HFFc6 (cell line): ENCODE measurements around the gene CCDC126. TPM values are rescaled to one million over a fixed set of nuclear protein-coding genes. Genes with fewer than 3 reads are reported as not detected.

Source experiments
- DNase-seq: peaks from one replicate; pipeline ENCODE4 v3.0.0-alpha.2; 2018
- H3K27ac Mint-ChIP-seq: 2 replicates; pipeline ENCODE4 v1.8.0; 2020; ENCODE audit warnings: mild to moderate bottlenecking, mixed read lengths
- H3K27me3 Mint-ChIP-seq: 2 replicates; pipeline ENCODE4 v1.8.0; 2021; ENCODE audit warnings: mild to moderate bottlenecking, moderate library complexity, mixed read lengths; ENCODE audit not compliant: insufficient read depth
- H3K36me3 Mint-ChIP-seq: 2 replicates; pipeline ENCODE4 v1.8.0; 2021; ENCODE audit warnings: low read depth, mixed read lengths
- H3K4me1 Mint-ChIP-seq: 2 replicates; pipeline ENCODE4 v1.8.0; 2020; ENCODE audit warnings: low read depth, mixed read lengths
- H3K4me3 Mint-ChIP-seq: 2 replicates; pipeline ENCODE4 v1.8.0; 2020; ENCODE audit warnings: mild to moderate bottlenecking, moderate library complexity, mixed read lengths
- H3K9me3 Mint-ChIP-seq: 2 replicates; pipeline ENCODE4 v1.8.0; 2020; ENCODE audit warnings: mild to moderate bottlenecking, mixed read lengths
- total RNA-seq, 6 experiments: library from RNA; stranded (reverse); fragmentation: NEBNext Ultra II Directional; extraction: Animal tissue kit (Norgen Biotek cat#: 25700); gene quantifications; 2 replicates in 1 of 6; 3 replicates in 5 of 6; pipeline ENCODE4 v1.2.3, GENCODE V29; 2021
- TF ChIP-seq, protein P1 (sequence below): fragments of 200-600 bp; sonication (generic); IDR thresholded peaks from 2 replicates; pipeline ENCODE4 v1.5.0; 2021; ENCODE audit warnings: antibody characterized with exemption, mild to moderate bottlenecking

Gene CCDC126
- total RNA-seq, 6 experiments from 2014 or later = 3.9 to 5.9 (median 4.8) TPM

- no peak for DNase-seq
- TF ChIP-seq, protein P1, sequence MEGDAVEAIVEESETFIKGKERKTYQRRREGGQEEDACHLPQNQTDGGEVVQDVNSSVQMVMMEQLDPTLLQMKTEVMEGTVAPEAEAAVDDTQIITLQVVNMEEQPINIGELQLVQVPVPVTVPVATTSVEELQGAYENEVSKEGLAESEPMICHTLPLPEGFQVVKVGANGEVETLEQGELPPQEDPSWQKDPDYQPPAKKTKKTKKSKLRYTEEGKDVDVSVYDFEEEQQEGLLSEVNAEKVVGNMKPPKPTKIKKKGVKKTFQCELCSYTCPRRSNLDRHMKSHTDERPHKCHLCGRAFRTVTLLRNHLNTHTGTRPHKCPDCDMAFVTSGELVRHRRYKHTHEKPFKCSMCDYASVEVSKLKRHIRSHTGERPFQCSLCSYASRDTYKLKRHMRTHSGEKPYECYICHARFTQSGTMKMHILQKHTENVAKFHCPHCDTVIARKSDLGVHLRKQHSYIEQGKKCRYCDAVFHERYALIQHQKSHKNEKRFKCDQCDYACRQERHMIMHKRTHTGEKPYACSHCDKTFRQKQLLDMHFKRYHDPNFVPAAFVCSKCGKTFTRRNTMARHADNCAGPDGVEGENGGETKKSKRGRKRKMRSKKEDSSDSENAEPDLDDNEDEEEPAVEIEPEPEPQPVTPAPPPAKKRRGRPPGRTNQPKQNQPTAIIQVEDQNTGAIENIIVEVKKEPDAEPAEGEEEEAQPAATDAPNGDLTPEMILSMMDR = no peak
- Mint-ChIP-seq H3K4me3 (no peak overlapping the region), H3K27ac (no peak overlapping the region), H3K27me3 (no peaks in the 10 kb centered on the region; the same call in 1 of the 2 replicates), H3K36me3 (no peaks in the 10 kb centered on the region), H3K4me1 (no peaks in the 10 kb centered on the region), H3K9me3 (no peaks in the 10 kb centered on the region)
These were observed 31.2 kb downstream of the CCDC126 start for GRCh38 chr7:23628370-23628769.

- no peak for DNase-seq
- Mint-ChIP-seq H3K36me3 (no peaks in the 10 kb centered on the region), H3K4me1 (no peaks in the 10 kb centered on the region), H3K9me3 (no peaks in the 10 kb centered on the region), H3K4me3 (no peak overlapping the region), H3K27ac (no peak overlapping the region), H3K27me3 (0 out of 2 replicates have a peak, but pooled peaks cover 2% of the 10 kb centered on the region)
- TF ChIP-seq, protein P1 = no peak
These were observed 36.2 kb downstream of the CCDC126 start for GRCh38 chr7:23633417-23633816.

GRCh38 chr7:23645822-23646221 lies 48.6 kb downstream of the CCDC126 start:
- Mint-ChIP-seq H3K4me3 (no peak overlapping the region), H3K27ac (no peak overlapping the region), H3K36me3 (no peaks in the 10 kb centered on the region), H3K27me3 (no peaks in the 10 kb centered on the region), H3K9me3 (no peaks in the 10 kb centered on the region), H3K4me1 (peaks cover 7% of the 10 kb centered on the region)
- TF ChIP-seq, protein P1 = no peak
- DNase-seq = no peak

DNA sequence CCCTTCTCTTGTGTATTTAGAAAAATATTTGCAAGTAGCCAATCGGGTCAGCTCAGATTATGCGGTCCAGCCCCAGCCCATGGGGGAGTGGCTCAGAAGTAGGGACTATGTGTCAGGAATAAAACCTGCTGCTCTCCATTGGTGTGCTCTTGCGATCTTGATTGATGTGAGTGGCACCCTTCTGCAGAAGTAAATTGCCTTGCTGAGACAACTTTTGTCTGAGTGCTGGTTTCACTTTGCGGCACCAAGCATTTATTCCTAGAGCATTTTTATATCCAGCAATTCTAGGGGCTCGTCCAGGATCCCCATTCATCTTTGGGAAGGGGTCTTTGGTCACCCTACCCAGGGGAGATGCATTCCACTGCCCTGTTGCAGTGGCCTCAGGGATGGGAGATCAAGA lies 56.8 kb downstream of the CCDC126 start:
- Mint-ChIP-seq H3K4me1 (no peaks in the 10 kb centered on the region), H3K36me3 (peaks cover 9% of the 10 kb centered on the region), H3K9me3 (peaks cover 26% of the 10 kb centered on the region), H3K4me3 (no peak overlapping the region), H3K27me3 (peaks cover 1% of the 10 kb centered on the region), H3K27ac (no peak overlapping the region)
- TF ChIP-seq, protein P1 = no peak
- DNase-seq = no peak

- Mint-ChIP-seq H3K9me3 (peaks cover 26% of the 10 kb centered on the region), H3K27ac (no peak overlapping the region), H3K36me3 (peaks cover 9% of the 10 kb centered on the region), H3K4me1 (no peaks in the 10 kb centered on the region), H3K27me3 (peaks cover 1% of the 10 kb centered on the region), H3K4me3 (no peak overlapping the region)
- DNase-seq = no peak
- TF ChIP-seq, protein P1 = peak; percentile 57
These were observed 57.3 kb downstream of the CCDC126 start for GRCh38 chr7:23654508-23654907.

DNA sequence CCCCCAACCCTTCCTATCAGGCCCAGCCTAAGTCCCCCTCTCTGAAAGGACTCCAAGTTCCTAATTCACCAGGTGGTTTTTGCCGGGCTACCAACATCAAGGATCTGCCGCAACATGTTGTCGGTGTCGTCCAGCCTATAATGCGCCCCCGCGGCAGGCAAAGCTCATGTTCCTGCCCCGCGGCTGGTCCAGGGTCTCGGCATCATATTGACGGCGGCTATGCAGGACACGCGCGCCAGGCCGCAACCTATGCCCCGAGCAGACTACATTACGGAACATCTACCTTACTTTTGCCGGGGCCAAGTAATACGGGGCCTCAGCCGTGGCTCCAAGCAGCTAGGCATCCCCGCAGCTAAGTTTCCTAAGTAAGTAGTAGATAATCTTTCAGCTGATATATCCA lies 58.3 kb downstream of the CCDC126 start:
- TF ChIP-seq, protein P1 = no peak
- no peak overlapping the region for H3K27ac Mint-ChIP-seq
- DNase-seq = no peak
- H3K4me3 Mint-ChIP-seq = no peak overlapping the region
- H3K27me3 Mint-ChIP-seq = peaks cover 1% of the 10 kb centered on the region
- H3K9me3 Mint-ChIP-seq = peaks cover 26% of the 10 kb centered on the region
- peaks cover 9% of the 10 kb centered on the region for H3K36me3 Mint-ChIP-seq
- no peaks in the 10 kb centered on the region for H3K4me1 Mint-ChIP-seq
